K562 (cell line): ENCODE data around the gene HOXB6. TPM values are rescaled to one million over a fixed set of nuclear protein-coding genes. Genes with fewer than 3 reads are reported as not detected.

ENCODE experiments used
- DPF2 ChIP-seq: fragments of 450-650 bp; IDR thresholded peaks from 2 replicates; pipeline ENCODE4 v1.6.1; 2016
- GATA2 ChIP-seq: sonication (generic); formaldehyde crosslinking; IDR thresholded peaks from 2 replicates; pipeline ENCODE4 v1.4.0; 2020; ENCODE audit warnings: mild to moderate bottlenecking, missing genetic modification reagents
- PURB ChIP-seq: sonication (generic); formaldehyde crosslinking; IDR thresholded peaks from 2 replicates; pipeline ENCODE4 v1.9.0; 2021; ENCODE audit warnings: low read depth, mild to moderate bottlenecking, missing genetic modification reagents
- RBM22 ChIP-seq: fragments of 200-400 bp; formaldehyde crosslinking; IDR thresholded peaks from 2 replicates; pipeline ENCODE4 v1.6.1; 2018; ENCODE audit warnings: low read length, low read depth; ENCODE audit not compliant: poor library complexity, severe bottlenecking
- RHOXF2B ChIP-seq: fragments of 250-450 bp; sonication (Bioruptor Pico); conservative IDR thresholded peaks from 2 replicates; pipeline ENCODE4 v1.5.1; 2021
- SOX6 ChIP-seq: fragments of 450-650 bp; IDR thresholded peaks from 2 replicates; pipeline ENCODE4 v1.6.1; 2014; ENCODE audit warnings: mild to moderate bottlenecking
- TBP ChIP-seq: optimal IDR thresholded peaks from 2 replicates; pipeline ENCODE3; 2011; ENCODE audit warnings: low read depth, low read length, improper control_type of control experiment
- TEAD4 ChIP-seq, 2 experiments: sonication (generic) in 1 of 2; formaldehyde crosslinking in 1 of 2; IDR thresholded peaks; 2 replicates each; pipeline versions ENCODE4 v1.6.1 to v1.8.0; 2012 to 2022; ENCODE audit warnings: borderline replicate concordance in 1 of 2, inconsistent platforms in 1 of 2, low read length in 1 of 2, mild to moderate bottlenecking in 1 of 2, missing genetic modification reagents in 1 of 2
- polyA plus RNA-seq, 8 experiments: library from polyadenylated mRNA; depleted of rRNA in 4 of 8; stranded (reverse) in 5 of 8; unstranded in 3 of 8; fragments of >200 nt; fragmentation: Nextera tagmentation in 2 of 8; fragmentation: Illumina TruSeq in 1 of 8; extraction: Ambion mirVana in 2 of 8; extraction: Trizol in 1 of 8; gene quantifications; 2 replicates each; pipeline versions ENCODE4 v1.2.1 to v1.2.3, GENCODE V29; 2011 to 2014; ENCODE audit warnings: inconsistent platforms in 1 of 8, missing spikeins in 1 of 8
- total RNA-seq, 7 experiments: library from RNA; depleted of rRNA in 6 of 7; stranded (reverse); fragments of >200 nt in 6 of 7; fragmentation: Illumina TruSeq in 2 of 7; extraction: Trizol in 2 of 7; gene quantifications; 2 replicates each; pipeline versions ENCODE4 v1.2.1 to v1.2.3, GENCODE V29; 2011 to 2021; ENCODE audit warnings: low replicate concordance in 1 of 7
- TF ChIP-seq, protein P1 (sequence below): IDR thresholded peaks from 3 replicates; pipeline ENCODE4 v1.6.1; 2011; ENCODE audit warnings: borderline replicate concordance, mild to moderate bottlenecking, moderate library complexity; ENCODE audit not compliant: insufficient read length; ENCODE audit errors: extremely low read depth
- TF ChIP-seq, protein P2 (sequence below): fragments of 450-650 bp; IDR thresholded peaks from 2 replicates; pipeline ENCODE4 v1.7.0; 2016; ENCODE audit warnings: borderline replicate concordance
- TF ChIP-seq, protein P3 (sequence below), 2 experiments: fragments of 450-650 bp in 1 of 2; sonication (generic) in 1 of 2; formaldehyde crosslinking; conservative IDR thresholded peaks; 2 replicates each; pipeline versions ENCODE4 v1.4.0 to v1.8.1; 2020 to 2022; ENCODE audit warnings: mild to moderate bottlenecking in 1 of 2, missing genetic modification reagents in 1 of 2
- TF ChIP-seq, protein P4 (sequence below), 2 experiments: fragments of 450-650 bp; IDR thresholded peaks; 2 replicates each; pipeline ENCODE4 v1.6.1; 2018; ENCODE audit warnings: mild to moderate bottlenecking in 2 of 2, low read depth in 1 of 2; ENCODE audit not compliant: partially characterized antibody in 2 of 2
- TF ChIP-seq, protein P5 (sequence below): fragments of 450-650 bp; IDR thresholded peaks from 2 replicates; pipeline ENCODE4 v1.6.1; 2016
- TF ChIP-seq, protein P6 (sequence below): sonication (generic); formaldehyde crosslinking; IDR thresholded peaks from 2 replicates; pipeline ENCODE4 v1.5.0; 2020; ENCODE audit warnings: missing genetic modification reagents

Gene HOXB6
- total and polyA plus RNA-seq, 9 of the 15 experiments (the other 6 are each of a cell fraction or from before 2014, with no cell fraction given), result 1.2 to 14.8 (median 4.9) TPM

DNA sequence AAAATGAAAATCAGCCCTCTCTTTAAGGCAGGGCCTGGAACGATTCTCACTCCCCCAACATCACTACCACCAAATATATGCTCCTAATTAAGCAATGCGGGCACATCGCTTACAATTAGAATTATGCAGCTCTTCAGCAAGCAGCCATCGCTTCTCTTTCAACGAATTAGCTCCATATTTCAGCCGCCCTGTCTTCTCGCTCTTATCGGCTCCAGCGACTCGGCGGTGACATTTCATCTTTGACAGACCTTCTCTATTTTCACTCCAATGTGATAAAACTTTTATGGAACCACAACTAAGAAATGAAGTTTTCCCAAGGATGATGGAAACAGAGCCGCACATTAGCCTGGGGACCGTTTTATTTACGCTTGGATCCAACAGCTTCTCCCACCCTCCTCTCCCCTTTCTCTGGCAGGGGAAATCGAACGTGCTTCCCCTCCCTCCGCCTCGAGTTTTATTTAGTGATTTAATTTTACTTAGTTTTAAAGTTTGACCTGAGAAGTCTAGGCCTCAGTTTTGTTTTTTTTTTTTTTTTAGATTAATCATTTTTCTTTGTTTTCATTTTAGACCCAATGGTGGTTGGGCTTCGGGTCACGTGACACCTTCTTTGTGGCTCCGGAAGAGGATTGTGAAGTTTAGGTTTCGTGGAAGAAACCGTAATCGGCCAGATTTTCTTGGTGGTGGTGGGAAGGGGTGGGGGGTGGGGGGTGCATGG lies 56.8 kb downstream of the HOXB6 start (continued):
- TF ChIP-seq, protein P1, sequence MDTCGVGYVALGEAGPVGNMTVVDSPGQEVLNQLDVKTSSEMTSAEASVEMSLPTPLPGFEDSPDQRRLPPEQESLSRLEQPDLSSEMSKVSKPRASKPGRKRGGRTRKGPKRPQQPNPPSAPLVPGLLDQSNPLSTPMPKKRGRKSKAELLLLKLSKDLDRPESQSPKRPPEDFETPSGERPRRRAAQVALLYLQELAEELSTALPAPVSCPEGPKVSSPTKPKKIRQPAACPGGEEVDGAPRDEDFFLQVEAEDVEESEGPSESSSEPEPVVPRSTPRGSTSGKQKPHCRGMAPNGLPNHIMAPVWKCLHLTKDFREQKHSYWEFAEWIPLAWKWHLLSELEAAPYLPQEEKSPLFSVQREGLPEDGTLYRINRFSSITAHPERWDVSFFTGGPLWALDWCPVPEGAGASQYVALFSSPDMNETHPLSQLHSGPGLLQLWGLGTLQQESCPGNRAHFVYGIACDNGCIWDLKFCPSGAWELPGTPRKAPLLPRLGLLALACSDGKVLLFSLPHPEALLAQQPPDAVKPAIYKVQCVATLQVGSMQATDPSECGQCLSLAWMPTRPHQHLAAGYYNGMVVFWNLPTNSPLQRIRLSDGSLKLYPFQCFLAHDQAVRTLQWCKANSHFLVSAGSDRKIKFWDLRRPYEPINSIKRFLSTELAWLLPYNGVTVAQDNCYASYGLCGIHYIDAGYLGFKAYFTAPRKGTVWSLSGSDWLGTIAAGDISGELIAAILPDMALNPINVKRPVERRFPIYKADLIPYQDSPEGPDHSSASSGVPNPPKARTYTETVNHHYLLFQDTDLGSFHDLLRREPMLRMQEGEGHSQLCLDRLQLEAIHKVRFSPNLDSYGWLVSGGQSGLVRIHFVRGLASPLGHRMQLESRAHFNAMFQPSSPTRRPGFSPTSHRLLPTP, result no peak
- TF ChIP-seq, protein P2, sequence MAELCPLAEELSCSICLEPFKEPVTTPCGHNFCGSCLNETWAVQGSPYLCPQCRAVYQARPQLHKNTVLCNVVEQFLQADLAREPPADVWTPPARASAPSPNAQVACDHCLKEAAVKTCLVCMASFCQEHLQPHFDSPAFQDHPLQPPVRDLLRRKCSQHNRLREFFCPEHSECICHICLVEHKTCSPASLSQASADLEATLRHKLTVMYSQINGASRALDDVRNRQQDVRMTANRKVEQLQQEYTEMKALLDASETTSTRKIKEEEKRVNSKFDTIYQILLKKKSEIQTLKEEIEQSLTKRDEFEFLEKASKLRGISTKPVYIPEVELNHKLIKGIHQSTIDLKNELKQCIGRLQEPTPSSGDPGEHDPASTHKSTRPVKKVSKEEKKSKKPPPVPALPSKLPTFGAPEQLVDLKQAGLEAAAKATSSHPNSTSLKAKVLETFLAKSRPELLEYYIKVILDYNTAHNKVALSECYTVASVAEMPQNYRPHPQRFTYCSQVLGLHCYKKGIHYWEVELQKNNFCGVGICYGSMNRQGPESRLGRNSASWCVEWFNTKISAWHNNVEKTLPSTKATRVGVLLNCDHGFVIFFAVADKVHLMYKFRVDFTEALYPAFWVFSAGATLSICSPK, result no peak
- peak; percentile 40 for TF ChIP-seq TEAD4 (IDR thresholded peaks at IDR 0.05; ENCODE audit: low read length)
- TF ChIP-seq TEAD4 (CRISPR knock-in tag; IDR thresholded peaks at IDR 0.05; ENCODE audit: borderline replicate concordance), result no peak
- peak; percentile 59 for TF ChIP-seq TBP
- TF ChIP-seq, protein P3, sequence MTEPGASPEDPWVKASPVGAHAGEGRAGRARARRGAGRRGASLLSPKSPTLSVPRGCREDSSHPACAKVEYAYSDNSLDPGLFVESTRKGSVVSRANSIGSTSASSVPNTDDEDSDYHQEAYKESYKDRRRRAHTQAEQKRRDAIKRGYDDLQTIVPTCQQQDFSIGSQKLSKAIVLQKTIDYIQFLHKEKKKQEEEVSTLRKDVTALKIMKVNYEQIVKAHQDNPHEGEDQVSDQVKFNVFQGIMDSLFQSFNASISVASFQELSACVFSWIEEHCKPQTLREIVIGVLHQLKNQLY (CRISPR knock-in tag; conservative IDR thresholded peaks at IDR 0.05), result no peak
- TF ChIP-seq, protein P4, sequence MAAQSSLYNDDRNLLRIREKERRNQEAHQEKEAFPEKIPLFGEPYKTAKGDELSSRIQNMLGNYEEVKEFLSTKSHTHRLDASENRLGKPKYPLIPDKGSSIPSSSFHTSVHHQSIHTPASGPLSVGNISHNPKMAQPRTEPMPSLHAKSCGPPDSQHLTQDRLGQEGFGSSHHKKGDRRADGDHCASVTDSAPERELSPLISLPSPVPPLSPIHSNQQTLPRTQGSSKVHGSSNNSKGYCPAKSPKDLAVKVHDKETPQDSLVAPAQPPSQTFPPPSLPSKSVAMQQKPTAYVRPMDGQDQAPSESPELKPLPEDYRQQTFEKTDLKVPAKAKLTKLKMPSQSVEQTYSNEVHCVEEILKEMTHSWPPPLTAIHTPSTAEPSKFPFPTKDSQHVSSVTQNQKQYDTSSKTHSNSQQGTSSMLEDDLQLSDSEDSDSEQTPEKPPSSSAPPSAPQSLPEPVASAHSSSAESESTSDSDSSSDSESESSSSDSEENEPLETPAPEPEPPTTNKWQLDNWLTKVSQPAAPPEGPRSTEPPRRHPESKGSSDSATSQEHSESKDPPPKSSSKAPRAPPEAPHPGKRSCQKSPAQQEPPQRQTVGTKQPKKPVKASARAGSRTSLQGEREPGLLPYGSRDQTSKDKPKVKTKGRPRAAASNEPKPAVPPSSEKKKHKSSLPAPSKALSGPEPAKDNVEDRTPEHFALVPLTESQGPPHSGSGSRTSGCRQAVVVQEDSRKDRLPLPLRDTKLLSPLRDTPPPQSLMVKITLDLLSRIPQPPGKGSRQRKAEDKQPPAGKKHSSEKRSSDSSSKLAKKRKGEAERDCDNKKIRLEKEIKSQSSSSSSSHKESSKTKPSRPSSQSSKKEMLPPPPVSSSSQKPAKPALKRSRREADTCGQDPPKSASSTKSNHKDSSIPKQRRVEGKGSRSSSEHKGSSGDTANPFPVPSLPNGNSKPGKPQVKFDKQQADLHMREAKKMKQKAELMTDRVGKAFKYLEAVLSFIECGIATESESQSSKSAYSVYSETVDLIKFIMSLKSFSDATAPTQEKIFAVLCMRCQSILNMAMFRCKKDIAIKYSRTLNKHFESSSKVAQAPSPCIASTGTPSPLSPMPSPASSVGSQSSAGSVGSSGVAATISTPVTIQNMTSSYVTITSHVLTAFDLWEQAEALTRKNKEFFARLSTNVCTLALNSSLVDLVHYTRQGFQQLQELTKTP (IDR thresholded peaks at IDR 0.05; ENCODE audit: low read depth in 1 of 2, partially characterized antibody in 2 of 2), result peak; percentile 64 to 91
- 0 out of 2 replicates have a peak, but pooled peaks have one; percentile 19 for TF ChIP-seq GATA2 (CRISPR knock-in tag)
- peak; percentile 3; the same call in 1 of the 2 replicates for TF ChIP-seq SOX6
- peak; percentile 76 for TF ChIP-seq DPF2
- no peak for TF ChIP-seq RHOXF2B
- TF ChIP-seq, protein P5, sequence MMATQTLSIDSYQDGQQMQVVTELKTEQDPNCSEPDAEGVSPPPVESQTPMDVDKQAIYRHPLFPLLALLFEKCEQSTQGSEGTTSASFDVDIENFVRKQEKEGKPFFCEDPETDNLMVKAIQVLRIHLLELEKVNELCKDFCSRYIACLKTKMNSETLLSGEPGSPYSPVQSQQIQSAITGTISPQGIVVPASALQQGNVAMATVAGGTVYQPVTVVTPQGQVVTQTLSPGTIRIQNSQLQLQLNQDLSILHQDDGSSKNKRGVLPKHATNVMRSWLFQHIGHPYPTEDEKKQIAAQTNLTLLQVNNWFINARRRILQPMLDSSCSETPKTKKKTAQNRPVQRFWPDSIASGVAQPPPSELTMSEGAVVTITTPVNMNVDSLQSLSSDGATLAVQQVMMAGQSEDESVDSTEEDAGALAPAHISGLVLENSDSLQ, result peak; percentile 67; the same call in 1 of the 2 replicates
- TF ChIP-seq PURB (CRISPR knock-in tag), result no peak
- TF ChIP-seq, protein P6, sequence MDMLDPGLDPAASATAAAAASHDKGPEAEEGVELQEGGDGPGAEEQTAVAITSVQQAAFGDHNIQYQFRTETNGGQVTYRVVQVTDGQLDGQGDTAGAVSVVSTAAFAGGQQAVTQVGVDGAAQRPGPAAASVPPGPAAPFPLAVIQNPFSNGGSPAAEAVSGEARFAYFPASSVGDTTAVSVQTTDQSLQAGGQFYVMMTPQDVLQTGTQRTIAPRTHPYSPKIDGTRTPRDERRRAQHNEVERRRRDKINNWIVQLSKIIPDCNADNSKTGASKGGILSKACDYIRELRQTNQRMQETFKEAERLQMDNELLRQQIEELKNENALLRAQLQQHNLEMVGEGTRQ (CRISPR knock-in tag), result peak; percentile 87
- TF ChIP-seq RBM22, result no peak
